Effector memory CD8-positive, alpha-beta T cell (primary cell): Measurements from ENCODE around the gene SPEN.

Experiments
- ATAC-seq: fragments of 150-1000 bp; cut with Tn5 transposase; replicated peaks from 2 replicates; pipeline ENCODE4 v1.10.0; 2021; ENCODE audit warnings: mild to moderate bottlenecking, moderate library complexity
- DNase-seq, 3 experiments: peaks; one replicate each; pipeline ENCODE4 v3.0.0; 2021
- H3K27ac Mint-ChIP-seq, 2 donors: one replicate each; pipeline ENCODE4 v1.8.0; 2022; ENCODE audit warnings: mild to moderate bottlenecking in 2 of 2, mixed read lengths in 2 of 2, moderate library complexity in 2 of 2
- H3K27me3 Mint-ChIP-seq, 2 donors: one replicate each; pipeline ENCODE4 v1.8.0; 2022; ENCODE audit warnings: mixed read lengths in 2 of 2
- H3K36me3 Mint-ChIP-seq: one replicate; pipeline ENCODE4 v1.8.0; 2022; ENCODE audit warnings: mild to moderate bottlenecking, moderate library complexity, mixed read lengths; ENCODE audit not compliant: insufficient read depth
- H3K4me1 Mint-ChIP-seq, 2 donors: one replicate each; pipeline ENCODE4 v1.8.0; 2022; ENCODE audit warnings: low read depth in 2 of 2, mixed read lengths in 2 of 2
- H3K4me3 Mint-ChIP-seq, 2 donors: one replicate each; pipeline ENCODE4 v1.8.0; 2022; ENCODE audit warnings: mild to moderate bottlenecking in 2 of 2, mixed read lengths in 2 of 2, moderate library complexity in 2 of 2
- H3K9me3 Mint-ChIP-seq, 2 donors: one replicate each; pipeline ENCODE4 v1.8.0; 2022; ENCODE audit warnings: mixed read lengths in 2 of 2

Gene SPEN

GRCh38 chr1:15931884-15932283 is 84.4 kb downstream of the SPEN start:
- no peak for DNase-seq
- Mint-ChIP-seq H3K36me3 (peaks cover 80% of the 10 kb centered on the region), H3K27ac (peak overlapping the region in 1 of 2 donors; percentile 23)

DNA sequence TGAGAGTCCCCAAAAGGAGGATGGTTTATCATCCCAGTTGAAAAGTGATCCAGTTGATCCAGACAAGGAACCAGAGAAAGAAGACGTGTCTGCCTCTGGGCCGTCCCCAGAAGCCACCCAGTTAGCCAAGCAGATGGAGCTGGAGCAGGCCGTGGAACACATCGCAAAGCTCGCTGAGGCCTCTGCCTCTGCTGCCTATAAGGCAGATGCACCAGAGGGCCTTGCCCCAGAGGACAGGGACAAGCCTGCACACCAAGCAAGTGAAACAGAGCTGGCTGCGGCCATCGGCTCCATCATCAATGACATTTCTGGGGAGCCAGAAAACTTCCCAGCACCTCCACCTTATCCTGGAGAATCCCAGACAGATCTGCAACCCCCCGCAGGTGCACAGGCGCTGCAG is 85.1 kb downstream of the SPEN start:
- Mint-ChIP-seq H3K4me1 (peaks cover 0 to 5% of the 10 kb centered on the region in 2 donors), H3K36me3 (peaks cover 76% of the 10 kb centered on the region), H3K27ac (no peak overlapping the region), H3K4me3 (no peak overlapping the region), H3K27me3 (no peaks in the 10 kb centered on the region), H3K9me3 (no peaks in the 10 kb centered on the region)
- DNase-seq (no peak), ATAC-seq (no peak)

More at GRCh38 chr1:15931884-15932283, 84.4 kb downstream of the SPEN start:
- Mint-ChIP-seq H3K4me1 (peaks cover 0 to 5% of the 10 kb centered on the region in 2 donors), H3K9me3 (no peaks in the 10 kb centered on the region), H3K27me3 (no peaks in the 10 kb centered on the region), H3K4me3 (no peak overlapping the region)
- ATAC-seq: no peak

- no peaks in the 10 kb centered on the region for H3K27me3 Mint-ChIP-seq
- H3K9me3 Mint-ChIP-seq: no peaks in the 10 kb centered on the region
- peak overlapping the region; percentile 41 to 51 for H3K27ac Mint-ChIP-seq
- DNase-seq (no peak), ATAC-seq (no peak)
- peaks cover 73% of the 10 kb centered on the region for H3K36me3 Mint-ChIP-seq
- H3K4me1 Mint-ChIP-seq: peaks cover 0 to 2% of the 10 kb centered on the region in 2 donors
- no peak overlapping the region for H3K4me3 Mint-ChIP-seq
These were observed 86.2 kb downstream of the SPEN start for GRCh38 chr1:15933684-15934083.

GRCh38 chr1:15934211-15935055 is 86.9 kb downstream of the SPEN start:
- Mint-ChIP-seq H3K4me3 (no peak overlapping the region), H3K27me3 (no peaks in the 10 kb centered on the region), H3K36me3 (peaks cover 69% of the 10 kb centered on the region), H3K9me3 (no peaks in the 10 kb centered on the region), H3K27ac (peak overlapping the region in 1 of 2 donors; percentile 89), H3K4me1 (peaks cover 0 to 2% of the 10 kb centered on the region in 2 donors)
- DNase-seq: no peak
- ATAC-seq: no peak

DNA sequence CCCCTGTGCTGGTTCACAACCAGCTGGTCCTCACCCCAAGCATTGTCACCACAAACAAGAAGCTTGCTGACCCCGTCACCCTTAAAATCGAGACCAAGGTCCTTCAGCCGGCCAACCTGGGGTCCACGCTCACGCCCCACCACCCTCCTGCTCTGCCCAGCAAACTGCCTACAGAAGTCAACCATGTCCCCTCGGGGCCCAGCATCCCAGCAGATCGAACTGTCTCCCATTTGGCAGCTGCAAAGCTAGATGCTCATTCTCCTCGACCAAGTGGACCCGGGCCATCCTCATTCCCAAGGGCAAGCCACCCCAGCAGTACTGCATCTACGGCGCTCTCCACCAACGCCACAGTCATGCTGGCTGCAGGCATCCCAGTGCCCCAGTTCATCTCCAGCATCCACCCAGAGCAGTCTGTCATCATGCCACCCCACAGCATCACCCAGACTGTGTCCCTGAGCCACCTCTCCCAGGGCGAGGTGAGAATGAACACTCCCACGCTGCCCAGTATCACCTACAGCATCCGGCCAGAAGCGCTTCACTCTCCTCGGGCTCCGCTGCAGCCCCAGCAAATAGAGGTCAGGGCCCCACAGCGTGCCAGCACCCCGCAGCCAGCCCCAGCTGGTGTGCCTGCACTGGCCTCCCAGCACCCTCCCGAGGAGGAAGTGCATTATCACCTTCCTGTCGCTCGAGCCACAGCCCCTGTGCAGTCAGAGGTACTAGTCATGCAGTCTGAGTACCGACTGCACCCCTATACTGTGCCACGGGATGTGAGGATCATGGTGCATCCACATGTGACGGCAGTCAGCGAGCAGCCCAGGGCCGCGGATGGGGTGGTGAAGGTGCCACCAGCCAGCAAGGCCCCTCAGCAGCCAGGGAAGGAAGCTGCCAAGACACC is 87.8 kb downstream of the SPEN start:
- Mint-ChIP-seq H3K4me3 (no peak overlapping the region), H3K27me3 (no peaks in the 10 kb centered on the region), H3K9me3 (no peaks in the 10 kb centered on the region), H3K36me3 (peaks cover 63% of the 10 kb centered on the region), H3K4me1 (peaks cover 0 to 2% of the 10 kb centered on the region in 2 donors), H3K27ac (peak overlapping the region in 1 of 2 donors; percentile 89)
- ATAC-seq (no peak), DNase-seq (no peak)

DNA sequence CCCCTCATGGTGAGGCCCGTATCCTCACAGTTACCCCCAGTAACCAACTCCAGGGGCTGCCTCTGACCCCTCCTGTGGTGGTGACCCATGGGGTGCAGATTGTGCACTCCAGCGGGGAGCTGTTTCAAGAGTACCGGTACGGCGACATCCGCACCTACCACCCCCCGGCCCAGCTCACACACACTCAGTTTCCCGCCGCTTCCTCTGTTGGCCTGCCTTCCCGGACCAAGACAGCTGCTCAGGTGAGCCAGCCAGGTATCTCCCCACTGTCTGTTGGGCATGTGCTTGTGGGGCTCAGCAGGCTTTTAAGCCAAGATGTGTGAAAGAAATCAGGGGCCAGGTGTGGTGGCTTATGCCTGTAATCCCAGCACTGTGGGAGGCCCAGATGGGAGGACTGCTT is 88.5 kb downstream of the SPEN start:
- no peak overlapping the region for H3K4me3 Mint-ChIP-seq
- H3K36me3 Mint-ChIP-seq: peaks cover 59% of the 10 kb centered on the region
- H3K9me3 Mint-ChIP-seq: no peaks in the 10 kb centered on the region
- peaks cover 0 to 2% of the 10 kb centered on the region in 2 donors for H3K4me1 Mint-ChIP-seq
- DNase-seq (no peak), ATAC-seq (no peak)
- peak overlapping the region in 1 of 2 donors; percentile 57 for H3K27ac Mint-ChIP-seq
- H3K27me3 Mint-ChIP-seq: no peaks in the 10 kb centered on the region

GRCh38 chr1:15937146-15937545 is 89.6 kb downstream of the SPEN start:
- H3K27ac Mint-ChIP-seq: peak overlapping the region; percentile 68 to 73
- peaks cover 0 to 2% of the 10 kb centered on the region in 2 donors for H3K4me1 Mint-ChIP-seq
- H3K9me3 Mint-ChIP-seq: no peaks in the 10 kb centered on the region
- no peaks in the 10 kb centered on the region for H3K27me3 Mint-ChIP-seq
- ATAC-seq (no peak), DNase-seq (no peak)
- H3K4me3 Mint-ChIP-seq: no peak overlapping the region
- H3K36me3 Mint-ChIP-seq: peaks cover 64% of the 10 kb centered on the region

DNA sequence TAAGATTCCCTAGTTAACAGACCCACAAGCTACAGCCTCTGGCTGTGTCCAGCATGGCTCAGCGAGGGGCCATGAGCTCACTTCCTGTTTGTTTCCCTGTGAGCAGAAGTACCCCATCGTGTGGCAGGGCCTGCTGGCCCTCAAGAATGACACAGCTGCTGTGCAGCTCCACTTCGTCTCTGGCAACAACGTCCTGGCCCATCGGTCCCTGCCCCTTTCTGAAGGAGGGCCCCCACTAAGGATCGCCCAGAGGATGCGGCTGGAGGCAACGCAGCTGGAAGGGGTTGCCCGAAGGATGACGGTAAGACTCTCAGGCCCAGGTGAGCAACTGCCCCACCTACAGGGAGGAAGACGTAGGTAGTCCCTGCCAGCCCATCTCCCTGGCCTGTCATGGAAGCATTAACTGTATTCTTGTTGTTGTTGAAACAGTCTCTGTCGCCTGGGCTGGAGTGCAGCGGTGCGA is 90.2 kb downstream of the SPEN start:
- Mint-ChIP-seq H3K4me1 (peaks cover 0 to 2% of the 10 kb centered on the region in 2 donors), H3K27ac (peak overlapping the region; percentile 68 to 73), H3K27me3 (no peaks in the 10 kb centered on the region), H3K4me3 (no peak overlapping the region), H3K9me3 (no peaks in the 10 kb centered on the region), H3K36me3 (peaks cover 58% of the 10 kb centered on the region)
- no peak for ATAC-seq
- DNase-seq: no peak

DNA sequence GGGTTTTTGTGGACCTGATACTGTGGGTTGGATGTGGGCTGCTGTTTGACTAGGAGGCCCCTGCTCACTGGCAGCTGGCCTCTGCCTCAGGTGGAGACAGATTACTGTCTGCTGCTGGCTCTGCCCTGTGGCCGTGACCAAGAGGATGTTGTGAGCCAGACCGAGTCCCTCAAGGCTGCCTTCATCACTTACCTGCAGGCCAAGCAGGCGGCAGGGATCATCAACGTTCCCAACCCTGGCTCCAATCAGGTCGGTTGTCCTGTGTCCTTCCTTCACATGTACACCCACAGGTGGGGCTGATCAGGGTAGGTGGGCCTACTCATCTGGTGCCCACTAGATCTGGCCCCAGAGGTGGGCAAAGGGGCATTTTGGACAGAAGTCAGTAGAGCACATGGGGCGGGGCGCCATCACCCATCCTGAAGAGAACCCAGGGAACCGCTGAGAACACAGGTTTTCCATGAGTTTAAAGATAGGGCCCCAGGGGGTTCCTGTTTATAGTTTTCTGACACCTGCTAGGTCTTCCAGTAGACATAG is 91.2 kb downstream of the SPEN start:
- Mint-ChIP-seq H3K27me3 (no peaks in the 10 kb centered on the region), H3K4me1 (peaks cover 0 to 2% of the 10 kb centered on the region in 2 donors), H3K36me3 (peaks cover 62% of the 10 kb centered on the region), H3K27ac (peak overlapping the region; percentile 15 to 68), H3K4me3 (no peak overlapping the region), H3K9me3 (no peaks in the 10 kb centered on the region)
- DNase-seq (no peak), ATAC-seq (no peak)

- Mint-ChIP-seq H3K27me3 (no peaks in the 10 kb centered on the region), H3K36me3 (peaks cover 54% of the 10 kb centered on the region), H3K4me1 (peaks cover 0 to 2% of the 10 kb centered on the region in 2 donors), H3K4me3 (no peak overlapping the region), H3K9me3 (no peaks in the 10 kb centered on the region), H3K27ac (peak overlapping the region; percentile 15 to 71)
- DNase-seq: no peak
- no peak for ATAC-seq
These were observed 91.9 kb downstream of the SPEN start for GRCh38 chr1:15939181-15940109.

DNA sequence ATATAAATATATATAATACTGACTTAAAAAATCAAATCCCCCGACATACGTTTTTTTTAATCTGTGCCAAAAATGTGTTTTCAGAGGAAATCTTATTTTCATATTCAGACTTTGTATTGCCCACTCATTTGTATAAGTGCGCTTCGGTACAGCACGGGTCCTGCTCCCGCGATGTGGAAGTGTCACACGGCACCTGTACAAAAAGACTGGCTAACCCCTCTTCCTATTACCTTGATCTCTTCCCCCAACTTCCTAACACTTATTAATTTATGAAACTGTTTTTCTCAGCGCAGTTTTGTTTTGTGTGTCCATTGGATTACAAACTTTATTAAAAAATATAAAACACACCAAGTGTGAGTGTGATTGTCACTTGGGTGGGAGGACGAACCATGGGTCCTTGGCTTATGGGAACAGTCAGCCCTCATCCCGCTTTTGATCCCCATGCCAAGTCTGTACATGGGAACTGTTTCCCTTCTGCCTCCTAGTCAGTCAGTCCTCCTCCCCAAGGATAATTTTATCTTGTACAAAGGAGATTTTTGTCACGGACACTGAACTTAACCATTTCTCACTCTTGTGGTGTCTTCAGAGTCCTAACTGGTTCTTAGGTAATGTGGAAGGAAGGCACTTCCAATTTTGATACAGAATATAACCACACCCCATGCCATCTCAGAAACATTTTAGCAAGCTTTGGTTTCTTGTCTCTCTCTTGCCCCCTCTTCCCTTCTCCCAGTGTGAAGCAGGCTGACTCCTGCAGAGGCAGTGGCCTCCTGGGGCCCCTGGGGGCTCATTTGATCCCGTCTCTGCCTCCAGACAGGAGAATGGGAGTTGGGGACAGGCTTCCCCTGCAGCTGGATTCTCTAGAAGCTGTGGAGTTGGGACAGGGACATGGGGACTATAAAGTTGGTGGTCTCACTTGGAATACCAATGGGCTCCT is 92.9 kb downstream of the SPEN start:
- peak overlapping the region; percentile 15 to 71 for H3K27ac Mint-ChIP-seq
- H3K4me1 Mint-ChIP-seq: no peaks in the 10 kb centered on the region
- no peak overlapping the region for H3K4me3 Mint-ChIP-seq
- H3K9me3 Mint-ChIP-seq: no peaks in the 10 kb centered on the region
- no peaks in the 10 kb centered on the region for H3K27me3 Mint-ChIP-seq
- peaks cover 52% of the 10 kb centered on the region for H3K36me3 Mint-ChIP-seq
- ATAC-seq (no peak), DNase-seq (no peak)
